ENCODE data around the gene CCDC60.

- TF ChIP-seq EZH2 (IDR thresholded peaks at IDR 0.05; ENCODE audit: insufficient read depth, poor library complexity, severe bottlenecking) (no peak), EZH2phosphoT487 (IDR thresholded peaks at IDR 0.05; ENCODE audit: insufficient read depth, low read depth) (no peak)
Measured at GRCh38 chr12:119565404-119565803, 230.9 kb downstream of the CCDC60 start.

Data from GM23248 (cell line).